GM12892 (cell line): Measurements from ENCODE around the gene TTC33.

Source experiments
- POLR2A ChIP-seq: IDR thresholded peaks from 2 replicates; pipeline ENCODE4 v1.6.1; 2011; ENCODE audit warnings: low read depth, low read length, control low read depth
- POLR2AphosphoS5 ChIP-seq: IDR thresholded peaks from 2 replicates; pipeline ENCODE4 v1.6.1; 2011; ENCODE audit warnings: low read depth, low read length, control low read depth
- TAF1 ChIP-seq: IDR thresholded peaks from 2 replicates; pipeline ENCODE4 v1.6.1; 2011; ENCODE audit warnings: low read depth, mild to moderate bottlenecking, control low read depth, low read length, borderline replicate concordance

DNA sequence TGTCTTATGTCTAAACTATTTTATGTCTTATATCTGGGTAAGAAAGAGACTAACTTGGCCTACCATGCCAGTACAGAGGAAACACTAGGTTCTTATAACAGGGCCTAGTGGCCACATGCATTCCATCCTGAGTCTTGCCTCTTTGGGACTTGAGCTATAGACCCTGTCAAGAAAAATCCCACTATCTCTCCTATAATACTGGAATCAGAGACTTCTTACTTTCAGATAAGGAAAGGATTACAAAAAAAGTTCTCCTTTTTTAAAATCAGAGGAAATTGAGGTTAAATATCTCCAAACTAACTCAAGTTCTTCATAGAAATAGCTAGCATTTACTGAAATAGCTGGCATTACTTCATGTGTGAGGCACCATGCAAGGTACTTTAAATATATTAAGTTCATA lies 41.8 kb downstream of the TTC33 start:
- no peak for TF ChIP-seq POLR2AphosphoS5
- TF ChIP-seq POLR2A: no peak
- TF ChIP-seq TAF1: no peak
